Central memory CD8-positive, alpha-beta T cell (primary cell): Measurements from ENCODE around the gene ASIC5.
"Not testable (repeated sequence)": the region's sequence is repeated elsewhere in the genome, so short reads cannot be mapped to it uniquely, and the experiment has no call there.

ENCODE experiments used
- ATAC-seq: fragments of 150-1000 bp; cut with Tn5 transposase; replicated peaks from 2 replicates; pipeline ENCODE4 v1.10.0; 2022; ENCODE audit warnings: mild to moderate bottlenecking, moderate FRiP score, moderate number of reproducible peaks; ENCODE audit not compliant: poor library complexity, severe bottlenecking; ENCODE audit errors: extremely low read depth
- DNase-seq, 2 donors: peaks; one replicate each; pipeline ENCODE4 v3.0.0; 2021; ENCODE audit warnings: low spot score in 2 of 2
- H3K27ac Mint-ChIP-seq: one replicate; pipeline ENCODE4 v1.8.0; 2022; ENCODE audit warnings: low read depth, mild to moderate bottlenecking, moderate library complexity, mixed read lengths
- H3K27me3 Mint-ChIP-seq: one replicate; pipeline ENCODE4 v1.8.0; 2022; ENCODE audit warnings: mixed read lengths
- H3K36me3 Mint-ChIP-seq: one replicate; pipeline ENCODE4 v1.8.0; 2022; ENCODE audit warnings: mild to moderate bottlenecking, moderate library complexity, mixed read lengths; ENCODE audit not compliant: insufficient read depth
- H3K4me1 Mint-ChIP-seq: one replicate; pipeline ENCODE4 v1.8.0; 2022; ENCODE audit warnings: mixed read lengths
- H3K4me3 Mint-ChIP-seq: one replicate; pipeline ENCODE4 v1.8.0; 2022; ENCODE audit warnings: mild to moderate bottlenecking, moderate library complexity, mixed read lengths
- H3K9me3 Mint-ChIP-seq: one replicate; pipeline ENCODE4 v1.8.0; 2022; ENCODE audit warnings: mixed read lengths

The ASIC5 gene

DNA sequence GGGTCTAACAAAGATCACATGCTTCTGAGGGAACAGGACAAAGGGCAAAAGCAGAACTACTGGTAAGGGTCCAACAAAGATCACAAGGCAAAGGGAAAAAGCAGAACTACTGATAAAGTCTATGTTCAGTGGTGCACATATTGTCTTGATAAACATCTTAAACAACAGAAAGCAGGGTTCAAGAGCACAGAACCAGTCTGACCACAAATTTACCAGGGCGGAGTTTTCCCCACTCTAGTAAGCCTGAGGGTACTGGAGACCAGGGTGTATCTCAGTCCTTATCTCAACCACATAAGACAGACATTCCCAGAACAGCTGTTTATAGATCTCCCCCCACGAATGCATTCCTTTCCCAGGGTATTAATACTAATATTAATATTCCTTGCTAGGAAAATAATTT is 32.3 kb upstream of the ASIC5 start:
- not testable (repeated sequence) for ATAC-seq, H3K27ac Mint-ChIP-seq, H3K4me1 Mint-ChIP-seq, H3K9me3 Mint-ChIP-seq, H3K36me3 Mint-ChIP-seq, H3K4me3 Mint-ChIP-seq, DNase-seq
- H3K27me3 Mint-ChIP-seq = peaks cover 12% of the 10 kb centered on the region

DNA sequence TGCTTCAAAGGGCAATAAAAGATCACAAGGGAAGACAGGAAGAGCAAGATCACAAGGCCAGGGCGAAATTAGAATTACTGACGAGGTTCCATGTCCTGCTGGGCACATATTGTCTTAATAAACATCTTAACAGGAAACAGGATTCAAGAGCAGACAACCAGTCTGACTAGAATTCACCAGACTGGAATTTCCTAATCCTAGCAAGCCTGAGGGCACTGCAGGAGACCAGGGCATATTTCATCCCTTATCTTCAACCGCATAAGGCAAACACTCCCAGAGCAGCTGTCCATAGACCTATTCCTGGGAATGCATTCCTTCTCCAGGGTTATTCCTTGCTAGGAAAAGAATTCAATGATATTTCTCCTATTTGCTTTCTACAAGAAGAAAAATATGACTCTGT is 25.0 kb upstream of the ASIC5 start:
- no peak for ATAC-seq
- Mint-ChIP-seq H3K27me3 (peaks cover 36% of the 10 kb centered on the region), H3K4me1 (no peaks in the 10 kb centered on the region), H3K27ac (no peak overlapping the region), H3K36me3 (no peaks in the 10 kb centered on the region), H3K4me3 (no peak overlapping the region), H3K9me3 (peaks cover 6% of the 10 kb centered on the region)
- DNase-seq = no peak

DNA sequence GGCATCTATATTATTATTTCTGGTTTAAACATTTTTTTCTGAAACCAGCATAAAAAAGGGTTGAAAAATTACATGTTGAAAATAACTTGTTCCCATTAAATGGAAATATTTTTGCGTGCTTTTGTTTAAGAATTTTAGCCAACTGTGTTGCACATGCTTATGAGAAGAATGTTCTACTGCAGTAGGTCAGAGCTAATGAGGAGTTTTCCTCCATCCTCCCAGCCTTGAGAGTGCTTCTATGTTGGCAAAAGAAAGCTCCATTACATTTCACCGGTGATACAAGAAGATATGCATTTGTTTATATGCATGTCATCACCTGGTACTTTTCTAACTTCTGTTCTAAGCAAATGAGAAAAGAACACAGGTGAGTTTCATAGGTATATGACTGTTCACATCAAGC is 23.9 kb upstream of the ASIC5 start:
- Mint-ChIP-seq H3K36me3 (no peaks in the 10 kb centered on the region), H3K27ac (no peak overlapping the region), H3K4me1 (no peaks in the 10 kb centered on the region), H3K9me3 (peaks cover 6% of the 10 kb centered on the region), H3K4me3 (no peak overlapping the region), H3K27me3 (peaks cover 36% of the 10 kb centered on the region)
- DNase-seq = no peak
- no peak for ATAC-seq

DNA sequence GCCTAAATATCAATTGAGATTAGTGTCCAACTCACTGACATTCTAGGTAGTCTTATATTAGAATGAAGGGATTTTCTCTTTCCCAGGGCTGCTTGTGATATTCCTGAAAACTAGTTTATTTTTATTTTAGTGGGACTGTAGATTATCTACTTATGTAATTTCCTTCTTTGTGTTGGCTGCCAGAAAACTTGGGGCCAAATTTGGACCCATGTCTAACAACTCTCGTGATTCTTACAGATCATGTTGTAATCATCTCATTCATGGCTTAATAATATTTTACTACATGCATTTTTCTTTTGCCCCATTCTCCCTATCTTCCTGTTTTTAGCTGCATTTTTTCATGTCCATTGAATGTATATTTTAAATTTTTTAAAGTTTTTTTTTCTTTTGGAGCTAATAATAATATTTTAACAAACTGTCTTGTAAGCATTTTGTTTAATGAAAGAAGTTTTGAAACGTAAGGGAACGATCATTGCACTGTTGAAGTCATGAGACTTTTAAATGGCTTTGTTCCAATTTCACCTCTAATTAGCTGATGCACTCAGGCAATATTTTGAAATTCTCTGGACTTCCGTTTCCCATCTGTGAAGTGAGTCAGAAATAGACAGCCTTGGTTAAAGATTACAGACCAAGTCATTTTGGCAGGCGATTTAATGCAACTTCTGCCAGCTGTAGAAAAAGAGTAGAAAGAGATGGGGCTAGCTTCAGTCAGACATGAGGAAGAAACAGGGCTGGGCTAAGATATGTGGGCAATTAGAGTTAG is 23.1 kb upstream of the ASIC5 start:
- Mint-ChIP-seq H3K4me3 (no peak overlapping the region), H3K27ac (no peak overlapping the region), H3K4me1 (no peaks in the 10 kb centered on the region), H3K36me3 (no peaks in the 10 kb centered on the region), H3K9me3 (peaks cover 6% of the 10 kb centered on the region), H3K27me3 (peaks cover 32% of the 10 kb centered on the region)
- DNase-seq (no peak), ATAC-seq (no peak)

DNA sequence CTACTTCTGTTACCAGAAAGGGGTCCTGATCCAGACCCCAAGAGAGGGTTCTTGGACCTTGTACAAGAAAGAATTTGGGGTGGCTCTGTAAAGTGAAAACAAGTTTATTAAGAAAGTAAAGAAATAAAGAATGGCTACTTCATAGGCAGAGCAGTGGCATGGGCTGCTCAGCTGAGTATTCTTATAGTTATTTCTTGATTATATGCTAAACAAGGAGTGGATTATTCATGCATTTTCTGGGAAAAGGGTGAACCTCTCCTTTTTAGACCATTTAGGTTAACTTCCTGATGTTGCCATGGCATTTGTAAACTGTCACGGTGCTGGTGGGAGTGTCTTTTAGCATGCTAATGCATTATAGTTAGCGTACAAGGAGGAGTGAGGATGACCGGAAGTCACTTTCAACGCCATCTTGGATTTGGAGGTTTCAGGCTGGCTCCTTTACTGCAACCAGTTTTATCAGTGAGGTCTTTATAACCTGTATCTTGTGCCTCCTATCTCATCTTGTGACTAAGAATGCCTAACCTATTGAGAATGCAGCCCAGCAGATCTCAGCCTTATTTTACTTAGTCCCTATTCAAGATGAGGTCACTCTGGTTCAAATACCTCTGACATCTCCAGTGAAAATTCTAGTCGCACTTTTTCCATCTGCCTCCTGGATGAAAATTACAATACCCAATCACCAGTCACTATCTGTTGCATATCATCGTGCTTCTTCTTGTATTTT is 21.9 kb upstream of the ASIC5 start:
- DNase-seq = no peak
- no peak for ATAC-seq
- Mint-ChIP-seq H3K27me3 (peaks cover 20% of the 10 kb centered on the region), H3K36me3 (no peaks in the 10 kb centered on the region), H3K9me3 (peaks cover 6% of the 10 kb centered on the region), H3K4me3 (no peak overlapping the region), H3K27ac (no peak overlapping the region), H3K4me1 (no peaks in the 10 kb centered on the region)

DNA sequence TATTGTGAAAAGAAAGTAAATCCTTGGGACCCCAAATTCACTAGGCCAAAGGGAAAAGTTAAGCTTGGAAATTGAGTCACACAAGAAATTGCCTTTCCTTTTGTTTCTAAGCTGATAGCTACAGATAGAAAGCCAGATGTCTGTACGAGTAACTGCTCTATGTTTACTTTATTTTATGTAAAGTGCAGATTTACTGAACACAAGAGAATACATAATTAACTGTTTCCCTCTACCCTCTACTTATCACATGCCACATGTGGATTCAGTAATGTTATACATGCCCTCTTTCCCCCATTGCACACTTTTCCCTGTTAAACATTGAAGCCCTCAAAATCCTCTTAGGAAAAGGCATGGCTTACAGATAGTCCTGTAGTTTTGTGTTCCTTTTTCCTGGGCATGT is 21.0 kb upstream of the ASIC5 start:
- ATAC-seq (no peak), DNase-seq (no peak)
- Mint-ChIP-seq H3K4me3 (no peak overlapping the region), H3K4me1 (no peaks in the 10 kb centered on the region), H3K9me3 (no peaks in the 10 kb centered on the region), H3K27ac (no peak overlapping the region), H3K27me3 (peaks cover 11% of the 10 kb centered on the region), H3K36me3 (no peaks in the 10 kb centered on the region)

DNA sequence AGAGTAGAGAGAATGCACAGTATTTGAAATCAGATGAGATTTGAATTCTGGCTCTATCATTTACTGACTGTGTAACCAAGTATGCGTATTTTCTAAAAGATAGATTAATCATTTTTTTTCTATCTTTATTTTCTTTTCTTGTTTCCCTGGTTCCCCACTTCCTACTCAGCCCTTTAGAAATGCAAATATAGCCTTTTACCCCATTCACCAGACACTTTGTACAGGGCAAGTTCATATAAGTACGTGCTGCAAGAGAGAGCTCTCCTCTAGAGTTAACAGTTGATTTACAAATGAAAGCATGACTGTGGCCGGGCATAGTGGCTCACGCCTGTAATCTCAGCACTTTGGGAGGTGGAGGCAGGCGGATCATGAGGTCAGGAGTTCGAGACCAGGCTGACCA is 19.6 kb upstream of the ASIC5 start:
- Mint-ChIP-seq H3K4me3 (no peak overlapping the region), H3K4me1 (no peaks in the 10 kb centered on the region), H3K36me3 (no peaks in the 10 kb centered on the region), H3K9me3 (no peaks in the 10 kb centered on the region), H3K27me3 (no peaks in the 10 kb centered on the region), H3K27ac (no peak overlapping the region)
- DNase-seq (no peak), ATAC-seq (no peak)

DNA sequence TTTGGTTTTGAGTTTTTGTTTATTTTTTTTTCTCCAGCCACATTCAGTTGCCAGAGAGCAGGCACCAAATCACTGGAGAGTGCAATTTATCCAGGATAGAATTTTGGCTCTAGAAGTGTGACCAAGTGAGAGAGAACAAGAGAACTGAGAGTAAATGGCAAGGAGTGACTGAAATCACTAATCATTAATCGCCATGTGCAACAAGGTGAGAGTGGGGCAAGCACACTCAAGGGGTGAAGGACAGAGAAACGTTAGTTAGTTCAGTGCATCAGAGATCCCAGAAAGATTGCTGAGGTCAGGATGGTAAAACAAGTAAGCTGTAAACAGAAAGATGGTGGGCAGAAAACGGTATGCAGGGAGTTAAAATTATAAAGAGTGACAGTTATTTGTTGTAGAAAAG is 17.8 kb upstream of the ASIC5 start:
- Mint-ChIP-seq H3K9me3 (no peaks in the 10 kb centered on the region), H3K4me1 (no peaks in the 10 kb centered on the region), H3K27me3 (no peaks in the 10 kb centered on the region), H3K36me3 (no peaks in the 10 kb centered on the region), H3K27ac (no peak overlapping the region), H3K4me3 (no peak overlapping the region)
- no peak for DNase-seq
- no peak for ATAC-seq

DNA sequence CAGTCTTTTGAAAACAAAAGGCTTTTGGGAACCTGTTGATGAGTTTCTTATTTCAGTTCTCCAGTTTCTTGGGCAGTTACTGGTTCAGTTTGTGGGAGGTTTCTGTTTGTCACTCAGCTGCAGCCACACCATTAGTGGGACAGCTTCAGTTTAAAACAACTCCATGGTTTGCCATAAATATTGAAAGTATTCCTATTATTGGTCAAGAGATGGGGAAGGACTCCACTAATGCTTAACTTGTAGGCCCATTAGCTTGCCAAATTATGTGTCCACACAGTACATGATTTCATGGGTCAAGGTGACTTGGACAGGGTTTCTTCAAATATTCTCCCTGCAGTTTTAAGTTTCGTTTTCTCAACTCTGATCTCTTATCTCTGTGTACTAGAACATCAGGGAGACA is 15.5 kb upstream of the ASIC5 start:
- ATAC-seq = no peak
- no peak overlapping the region for H3K27ac Mint-ChIP-seq
- no peaks in the 10 kb centered on the region for H3K4me1 Mint-ChIP-seq
- no peaks in the 10 kb centered on the region for H3K27me3 Mint-ChIP-seq
- no peak overlapping the region for H3K4me3 Mint-ChIP-seq
- no peaks in the 10 kb centered on the region for H3K36me3 Mint-ChIP-seq
- no peaks in the 10 kb centered on the region for H3K9me3 Mint-ChIP-seq
- no peak for DNase-seq

DNA sequence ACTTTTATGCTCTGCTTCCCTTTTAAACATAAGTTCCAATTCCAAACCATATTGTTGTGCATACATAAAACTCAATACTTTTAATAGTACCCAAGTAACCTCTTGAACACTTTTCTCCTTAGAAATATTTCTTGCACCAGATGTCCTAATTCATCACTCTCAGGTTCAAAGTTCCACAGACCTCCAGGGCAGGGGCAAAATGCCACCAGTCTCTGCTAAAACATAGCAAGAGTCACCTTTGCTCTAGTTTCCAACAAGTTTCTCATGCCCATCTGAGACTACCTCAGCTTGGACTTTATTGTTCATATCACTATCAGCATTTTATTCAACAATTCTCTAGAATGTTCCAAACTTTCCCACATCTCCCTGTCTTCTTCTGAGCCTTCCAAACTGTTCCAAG is 13.7 kb upstream of the ASIC5 start:
- Mint-ChIP-seq H3K4me1 (no peaks in the 10 kb centered on the region), H3K27ac (no peak overlapping the region), H3K36me3 (no peaks in the 10 kb centered on the region), H3K9me3 (no peaks in the 10 kb centered on the region), H3K4me3 (no peak overlapping the region), H3K27me3 (no peaks in the 10 kb centered on the region)
- DNase-seq (no peak), ATAC-seq (no peak)

DNA sequence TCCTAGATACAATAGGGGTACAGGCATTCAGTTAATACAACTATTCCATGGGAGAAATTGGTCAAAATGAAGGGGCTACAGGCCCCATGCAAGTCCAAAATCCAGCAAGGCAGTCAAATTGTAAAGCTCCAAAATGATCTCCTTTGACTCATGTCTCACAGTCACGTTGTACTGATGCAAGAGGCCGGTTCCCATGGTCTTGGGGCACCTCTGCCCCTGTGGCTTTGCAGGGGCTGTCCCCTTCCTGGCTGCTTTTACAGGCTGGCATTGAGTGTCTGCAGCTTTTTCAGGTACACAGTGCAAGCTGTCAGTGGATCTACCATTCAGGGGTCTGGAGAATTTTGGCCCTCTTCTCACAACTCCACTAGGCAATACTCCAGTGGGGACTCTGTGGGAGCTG is 12.5 kb upstream of the ASIC5 start:
- ATAC-seq = no peak

DNA sequence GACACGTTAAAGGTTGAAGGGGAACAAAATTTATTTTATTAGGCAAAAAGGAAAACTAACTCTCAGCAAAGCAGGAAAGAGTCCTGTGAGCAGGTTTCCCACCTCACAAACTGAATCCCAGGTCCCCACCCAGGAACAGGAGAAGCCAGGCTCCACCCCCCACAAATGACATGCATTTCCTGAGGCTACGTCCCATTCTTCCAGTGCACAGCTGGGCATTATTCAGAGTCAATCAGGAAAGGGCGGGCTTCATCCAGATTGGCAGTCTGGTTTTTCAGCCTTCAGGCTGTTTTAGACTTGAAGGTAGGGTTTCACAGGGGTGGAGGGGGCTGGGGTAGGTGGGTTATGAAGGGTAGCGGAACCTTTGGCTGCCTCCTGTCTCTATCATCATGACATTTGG is 11.9 kb upstream of the ASIC5 start:
- Mint-ChIP-seq H3K9me3 (no peaks in the 10 kb centered on the region), H3K36me3 (no peaks in the 10 kb centered on the region)
- no peak for ATAC-seq

More for the DNA sequence above, 12.5 kb upstream of the ASIC5 start:
- Mint-ChIP-seq H3K4me3 (no peak overlapping the region), H3K27ac (no peak overlapping the region), H3K36me3 (no peaks in the 10 kb centered on the region), H3K27me3 (no peaks in the 10 kb centered on the region), H3K9me3 (no peaks in the 10 kb centered on the region), H3K4me1 (no peaks in the 10 kb centered on the region)
- no peak for DNase-seq

DNA sequence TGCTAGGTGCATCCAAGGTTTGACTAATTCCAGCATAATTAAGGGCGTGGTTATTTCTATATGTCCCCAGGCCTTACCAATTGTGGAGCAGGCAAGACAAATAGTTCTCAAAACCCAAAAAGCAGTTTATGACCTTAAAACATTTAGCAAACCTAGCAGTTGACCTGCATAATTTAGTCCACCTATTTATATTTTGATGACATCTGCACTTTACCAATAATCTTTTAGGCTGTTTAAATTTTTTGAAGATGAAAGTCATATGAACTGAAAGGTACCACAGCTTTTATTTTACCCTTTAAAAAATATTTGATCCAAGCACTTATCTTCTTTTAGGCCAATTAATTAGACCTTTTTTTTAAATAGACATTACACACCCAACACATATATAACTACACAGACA is 9.8 kb upstream of the ASIC5 start:
- DNase-seq = no peak
- ATAC-seq = no peak
- Mint-ChIP-seq H3K27ac (no peak overlapping the region), H3K4me3 (no peak overlapping the region), H3K9me3 (no peaks in the 10 kb centered on the region), H3K36me3 (no peaks in the 10 kb centered on the region), H3K27me3 (no peaks in the 10 kb centered on the region), H3K4me1 (no peaks in the 10 kb centered on the region)

More for the DNA sequence above, 11.9 kb upstream of the ASIC5 start:
- no peak for DNase-seq
- Mint-ChIP-seq H3K27me3 (no peaks in the 10 kb centered on the region), H3K4me1 (no peaks in the 10 kb centered on the region), H3K27ac (no peak overlapping the region), H3K4me3 (no peak overlapping the region)
